Embryonic facial prominence (tissue), 1 donor: ENCODE data around the gene RNF26.

Experiments used
- DNase-seq: peaks from one replicate; pipeline ENCODE4 v3.0.0-alpha.2; 2016; ENCODE audit errors: extremely low spot score

RNF26 gene

GRCh38 chr11:119355091-119355843 lies 20.9 kb downstream of the RNF26 start:
- DNase-seq: no peak

- peak; percentile 85 for DNase-seq
These were observed 22.2 kb downstream of the RNF26 start for GRCh38 chr11:119356349-119357031.

- DNase-seq: no peak
These were observed 22.7 kb downstream of the RNF26 start for GRCh38 chr11:119357074-119357473.

GRCh38 chr11:119359365-119360214 lies 25.3 kb downstream of the RNF26 start:
- DNase-seq: no peak

- DNase-seq: peak; percentile 51
These were observed 26.9 kb downstream of the RNF26 start for GRCh38 chr11:119361056-119361787.

- DNase-seq: no peak
These were observed 27.8 kb downstream of the RNF26 start for GRCh38 chr11:119361941-119362725.

- no peak for DNase-seq
These were observed 28.4 kb downstream of the RNF26 start for GRCh38 chr11:119362741-119363080.

- DNase-seq: no peak
These were observed 28.9 kb downstream of the RNF26 start for GRCh38 chr11:119363081-119363850.

- DNase-seq: no peak
These were observed 29.7 kb downstream of the RNF26 start for GRCh38 chr11:119363851-119364590.

GRCh38 chr11:119365071-119365591 lies 30.8 kb downstream of the RNF26 start:
- DNase-seq: no peak

GRCh38 chr11:119366690-119367620 lies 32.6 kb downstream of the RNF26 start:
- DNase-seq: no peak

GRCh38 chr11:119367661-119368120 lies 33.4 kb downstream of the RNF26 start:
- no peak for DNase-seq

- no peak for DNase-seq
These were observed 34.1 kb downstream of the RNF26 start for GRCh38 chr11:119368121-119369034.

GRCh38 chr11:119369132-119369925 lies 35.0 kb downstream of the RNF26 start:
- no peak for DNase-seq

- DNase-seq: no peak
These were observed 36.2 kb downstream of the RNF26 start for GRCh38 chr11:119370486-119371046.
